ENCODE measurements around the gene DLGAP4.

DNA sequence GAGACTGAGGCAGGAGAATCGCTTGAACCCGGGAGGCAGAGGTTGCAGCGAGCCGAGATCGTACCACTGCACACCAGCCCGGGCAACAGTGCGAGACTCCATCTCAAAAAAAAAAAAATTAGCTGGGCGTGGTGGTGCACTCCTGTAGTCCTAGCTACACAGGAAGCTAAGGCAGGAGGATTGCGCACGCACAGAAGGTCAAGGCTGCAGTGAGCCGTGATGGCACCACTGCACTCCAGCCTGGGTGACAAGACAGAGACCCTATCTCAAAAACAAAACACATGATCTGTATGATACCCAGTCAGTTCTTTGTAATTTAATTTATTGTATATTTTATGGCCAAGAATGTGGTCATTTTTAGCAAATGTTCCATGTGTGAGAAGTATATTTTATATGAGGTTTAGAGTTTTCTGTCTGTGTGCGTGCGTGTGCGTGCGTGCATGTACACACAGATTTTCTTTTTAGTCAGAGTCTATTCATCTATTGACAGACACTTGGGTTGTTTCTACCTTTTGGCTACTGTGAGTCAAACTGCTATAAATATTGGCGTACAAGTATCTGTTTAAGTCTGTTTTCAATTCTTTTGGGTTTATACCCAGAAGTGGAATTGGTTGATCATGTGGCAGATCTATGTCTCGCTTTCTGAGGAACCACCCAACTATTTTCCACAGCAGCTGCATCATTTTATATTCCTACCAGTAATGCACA, 213.0 kb downstream of the DLGAP4 start:
- TF ChIP-seq ZFP3 (CRISPR knock-in tag; IDR thresholded peaks at IDR 0.05) (no peak), CREB5 (CRISPR knock-in tag; IDR thresholded peaks at IDR 0.05; ENCODE audit: low read depth) (no peak), ZNF70 (CRISPR knock-in tag; IDR thresholded peaks at IDR 0.05) (no peak), ZNF565 (CRISPR knock-in tag; conservative IDR thresholded peaks at IDR 0.05; ENCODE audit: low read depth) (no peak), ZFP30 (CRISPR knock-in tag; IDR thresholded peaks at IDR 0.05) (no peak), RARB (CRISPR knock-in tag; IDR thresholded peaks at IDR 0.05) (no peak)

Measured in SK-N-SH treated with all-trans-retinoic acid at 6 μM for 48 hours (cell line).